Neural cell (in vitro differentiated cells): ENCODE data around the gene CDC42BPB. TPM values are rescaled to one million over a fixed set of nuclear protein-coding genes. Genes with fewer than 3 reads are reported as not detected.

Source experiments
- H2AFZ ChIP-seq: fragments of 200-600, 300-800 bp; sonication (generic), shearing (Covaris generic); 2 replicates; pipeline ENCODE4 v1.6.0; 2014; ENCODE audit warnings: low read depth, mild to moderate bottlenecking, antibody characterized with exemption, low read length, moderate library complexity
- H3F3A ChIP-seq: fragments of 200-600 bp; shearing (Covaris generic); 2 replicates; pipeline ENCODE4 v1.6.1; 2016; ENCODE audit warnings: mild to moderate bottlenecking, moderate library complexity, mixed read lengths, antibody characterized with exemption, low read length; ENCODE audit not compliant: insufficient read depth, poor library complexity, severe bottlenecking
- H3K27ac ChIP-seq: fragments of 200-600, 300-800 bp; sonication (generic), shearing (Covaris generic); 2 replicates; pipeline ENCODE4 v1.5.1; 2014; ENCODE audit warnings: mild to moderate bottlenecking, low read length, moderate library complexity
- H3K27me3 ChIP-seq: fragments of 300-800, 200-600 bp; sonication (generic), shearing (Covaris generic); 2 replicates; pipeline ENCODE4 v1.6.0; 2014; ENCODE audit warnings: mild to moderate bottlenecking, low read depth, low read length, moderate library complexity; ENCODE audit not compliant: insufficient read depth
- H3K36me3 ChIP-seq: fragments of 300-800, 200-600 bp; sonication (generic), shearing (Covaris generic); 2 replicates; pipeline ENCODE4 v1.5.1; 2014; ENCODE audit warnings: mild to moderate bottlenecking, antibody characterized with exemption, low read length, moderate library complexity; ENCODE audit not compliant: insufficient read depth
- H3K4me2 ChIP-seq: fragments of 300-800, 200-600 bp; sonication (generic), shearing (Covaris generic); 2 replicates; pipeline ENCODE4 v1.6.0; 2014; ENCODE audit warnings: mild to moderate bottlenecking, low read length
- H3K4me3 ChIP-seq: fragments of 300-800, 200-600 bp; sonication (generic), shearing (Covaris generic); 2 replicates; pipeline ENCODE4 v1.5.1; 2014; ENCODE audit warnings: mild to moderate bottlenecking, low read length, moderate library complexity
- H3K79me2 ChIP-seq: fragments of 200-600 bp; shearing (Covaris generic); replicated peaks from 2 replicates; pipeline ENCODE4 v1.6.0; 2014; ENCODE audit warnings: mild to moderate bottlenecking, low read length, moderate library complexity; ENCODE audit not compliant: insufficient read depth
- H3K9ac ChIP-seq: fragments of 300-800, 200-600 bp; sonication (generic), shearing (Covaris generic); 2 replicates; pipeline ENCODE4 v1.6.1; 2016; ENCODE audit warnings: mild to moderate bottlenecking, low read length, mixed read lengths
- H3K9me2 ChIP-seq: fragments of 200-600 bp; shearing (Covaris generic); 2 replicates; pipeline ENCODE4 v1.6.1; 2016; ENCODE audit warnings: mild to moderate bottlenecking, low read length, mixed read lengths; ENCODE audit not compliant: insufficient read depth
- H3K9me3 ChIP-seq: fragments of 200-600, 300-800 bp; sonication (generic), shearing (Covaris generic); 2 replicates; pipeline ENCODE4 v1.6.1; 2016; ENCODE audit warnings: mild to moderate bottlenecking, mixed run types, low read length, moderate library complexity, mixed read lengths
- H4K20me1 ChIP-seq: fragments of 200-600 bp; shearing (Covaris generic); 2 replicates; pipeline ENCODE4 v1.6.1; 2016; ENCODE audit warnings: mild to moderate bottlenecking, mixed run types; ENCODE audit not compliant: insufficient read depth
- CTCF ChIP-seq: fragments of 450-650 bp; IDR thresholded peaks from 2 replicates; pipeline ENCODE4 v1.5.1; 2014; ENCODE audit warnings: antibody characterized with exemption, mild to moderate bottlenecking, moderate library complexity; ENCODE audit not compliant: poor library complexity, severe bottlenecking
- EP300 ChIP-seq: fragments of 450-650 bp; conservative IDR thresholded peaks from 2 replicates; pipeline ENCODE4 v1.6.1; 2014; ENCODE audit warnings: antibody characterized with exemption, mild to moderate bottlenecking, moderate library complexity; ENCODE audit not compliant: poor library complexity, severe bottlenecking
- EZH2 ChIP-seq: fragments of 200-600, 300-800 bp; shearing (Covaris generic), sonication (generic); IDR thresholded peaks from 2 replicates; pipeline ENCODE4 v1.6.1; 2014; ENCODE audit warnings: antibody characterized with exemption, low read length, borderline replicate concordance, mild to moderate bottlenecking; ENCODE audit not compliant: insufficient read depth, poor library complexity, severe bottlenecking
- MXI1 ChIP-seq: fragments of 450-650 bp; conservative IDR thresholded peaks from 2 replicates; pipeline ENCODE4 v1.6.1; 2014; ENCODE audit warnings: antibody characterized with exemption, mild to moderate bottlenecking; ENCODE audit not compliant: poor library complexity, severe bottlenecking
- POLR2AphosphoS5 ChIP-seq: IDR thresholded peaks from 2 replicates; pipeline ENCODE4 v1.6.1; 2012
- RAD21 ChIP-seq: fragments of 450-650 bp; conservative IDR thresholded peaks from 2 replicates; pipeline ENCODE4 v1.6.1; 2014; ENCODE audit warnings: antibody characterized with exemption, mild to moderate bottlenecking, moderate library complexity
- REST ChIP-seq: IDR thresholded peaks from 2 replicates; pipeline ENCODE4 v1.6.1; 2012; ENCODE audit warnings: borderline replicate concordance
- SMC3 ChIP-seq: fragments of 450-650 bp; conservative IDR thresholded peaks from 2 replicates; pipeline ENCODE4 v1.6.1; 2014; ENCODE audit warnings: antibody characterized with exemption, mild to moderate bottlenecking, moderate library complexity; ENCODE audit not compliant: poor library complexity
- TAF1 ChIP-seq: IDR thresholded peaks from 2 replicates; pipeline ENCODE4 v1.6.1; 2012; ENCODE audit warnings: low read depth
- polyA plus RNA-seq: library from polyadenylated mRNA; depleted of rRNA; stranded (reverse); fragments of >200 nt; gene quantifications from 2 replicates; pipeline ENCODE4 v1.2.3, GENCODE V29; 2014

The CDC42BPB gene
- polyA plus RNA-seq, 1 donor from 2014 or later, result 43.8 TPM

- Histone ChIP-seq H4K20me1 (no peaks in the 10 kb centered on the region), H3K36me3 (no peaks in the 10 kb centered on the region), H3K27ac (no peak overlapping the region)
Observed at GRCh38 chr14:102939329-102939728, 118.0 kb downstream of the CDC42BPB start.

GRCh38 chr14:102938191-102938590 is 119.2 kb downstream of the CDC42BPB start:
- Histone ChIP-seq H2AFZ (no peak overlapping the region), H3K27ac (no peak overlapping the region), H3K27me3 (no peaks in the 10 kb centered on the region), H3K79me2 (no peaks in the 10 kb centered on the region), H3K9me3 (no peaks in the 10 kb centered on the region), H3K36me3 (no peaks in the 10 kb centered on the region), H3F3A (no peaks in the 10 kb centered on the region), H3K9ac (no peak overlapping the region), H3K4me3 (no peak overlapping the region), H3K9me2 (no peaks in the 10 kb centered on the region), H4K20me1 (no peaks in the 10 kb centered on the region), H3K4me2 (no peak overlapping the region)
- TF ChIP-seq MXI1 (no peak), POLR2AphosphoS5 (no peak), EZH2 (no peak), SMC3 (no peak), RAD21 (no peak), EP300 (no peak), CTCF (no peak), TAF1 (no peak)

More at GRCh38 chr14:102939329-102939728, 118.0 kb downstream of the CDC42BPB start:
- Histone ChIP-seq H3K9ac (no peak overlapping the region), H3F3A (no peaks in the 10 kb centered on the region), H3K27me3 (no peaks in the 10 kb centered on the region), H3K79me2 (no peaks in the 10 kb centered on the region), H3K9me2 (no peaks in the 10 kb centered on the region), H2AFZ (no peak overlapping the region), H3K4me3 (no peak overlapping the region), H3K4me2 (no peak overlapping the region), H3K9me3 (no peaks in the 10 kb centered on the region)
- TF ChIP-seq EP300 (no peak), EZH2 (no peak), POLR2AphosphoS5 (no peak), SMC3 (no peak), CTCF (no peak), REST (no peak), RAD21 (no peak), MXI1 (no peak)
